Liver (tissue), 2 donors: ENCODE results near the gene LATS2.

ENCODE experiments used
- YY1 ChIP-seq: IDR thresholded peaks from 2 replicates; pipeline ENCODE4 v1.6.1; 2016; ENCODE audit warnings: antibody characterized with exemption, mild to moderate bottlenecking
- TF ChIP-seq, protein P1 (sequence below): fragments of 150-350 bp; IDR thresholded peaks from 2 replicates; pipeline ENCODE4 v1.5.1; 2017; ENCODE audit warnings: improper control_type of control experiment, low read depth, low read length; ENCODE audit not compliant: missing input control
- TF ChIP-seq, protein P2 (sequence below): IDR thresholded peaks from 2 replicates; pipeline ENCODE4 v1.6.1; 2016; ENCODE audit warnings: antibody characterized with exemption
- donor health status: healthy.

DNA sequence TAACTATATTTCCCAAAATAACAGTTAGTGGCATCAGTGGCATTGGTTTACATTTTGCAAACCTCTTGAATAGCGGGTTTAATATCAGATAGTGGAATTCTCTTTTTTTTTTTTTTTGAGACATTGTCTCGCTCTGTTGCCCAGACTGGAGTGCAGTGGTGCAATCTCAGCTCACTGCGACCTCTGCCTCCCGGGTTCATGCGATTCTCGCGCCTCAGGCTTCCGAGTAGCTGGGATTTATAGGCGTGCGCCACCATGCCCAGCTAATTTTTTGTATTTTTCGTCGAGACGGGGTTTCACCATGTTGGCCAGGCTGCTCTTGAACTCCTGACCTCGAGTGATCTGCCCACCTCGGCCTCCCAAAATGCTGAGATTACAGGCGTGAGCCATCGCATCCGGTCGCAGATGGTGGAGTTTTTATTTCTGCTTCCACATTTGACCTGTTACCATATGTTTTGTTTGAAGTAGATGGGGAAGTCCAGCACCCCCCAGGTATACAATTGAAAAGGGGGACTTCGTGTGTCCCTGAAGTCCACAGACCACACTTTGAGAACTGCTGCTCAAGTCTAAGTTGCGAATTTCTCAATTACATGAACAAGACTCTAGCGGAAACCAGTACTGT, 118.3 kb downstream of the LATS2 start:
- no peak for TF ChIP-seq YY1
- TF ChIP-seq, protein P1, sequence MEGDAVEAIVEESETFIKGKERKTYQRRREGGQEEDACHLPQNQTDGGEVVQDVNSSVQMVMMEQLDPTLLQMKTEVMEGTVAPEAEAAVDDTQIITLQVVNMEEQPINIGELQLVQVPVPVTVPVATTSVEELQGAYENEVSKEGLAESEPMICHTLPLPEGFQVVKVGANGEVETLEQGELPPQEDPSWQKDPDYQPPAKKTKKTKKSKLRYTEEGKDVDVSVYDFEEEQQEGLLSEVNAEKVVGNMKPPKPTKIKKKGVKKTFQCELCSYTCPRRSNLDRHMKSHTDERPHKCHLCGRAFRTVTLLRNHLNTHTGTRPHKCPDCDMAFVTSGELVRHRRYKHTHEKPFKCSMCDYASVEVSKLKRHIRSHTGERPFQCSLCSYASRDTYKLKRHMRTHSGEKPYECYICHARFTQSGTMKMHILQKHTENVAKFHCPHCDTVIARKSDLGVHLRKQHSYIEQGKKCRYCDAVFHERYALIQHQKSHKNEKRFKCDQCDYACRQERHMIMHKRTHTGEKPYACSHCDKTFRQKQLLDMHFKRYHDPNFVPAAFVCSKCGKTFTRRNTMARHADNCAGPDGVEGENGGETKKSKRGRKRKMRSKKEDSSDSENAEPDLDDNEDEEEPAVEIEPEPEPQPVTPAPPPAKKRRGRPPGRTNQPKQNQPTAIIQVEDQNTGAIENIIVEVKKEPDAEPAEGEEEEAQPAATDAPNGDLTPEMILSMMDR: no peak
- TF ChIP-seq, protein P2, sequence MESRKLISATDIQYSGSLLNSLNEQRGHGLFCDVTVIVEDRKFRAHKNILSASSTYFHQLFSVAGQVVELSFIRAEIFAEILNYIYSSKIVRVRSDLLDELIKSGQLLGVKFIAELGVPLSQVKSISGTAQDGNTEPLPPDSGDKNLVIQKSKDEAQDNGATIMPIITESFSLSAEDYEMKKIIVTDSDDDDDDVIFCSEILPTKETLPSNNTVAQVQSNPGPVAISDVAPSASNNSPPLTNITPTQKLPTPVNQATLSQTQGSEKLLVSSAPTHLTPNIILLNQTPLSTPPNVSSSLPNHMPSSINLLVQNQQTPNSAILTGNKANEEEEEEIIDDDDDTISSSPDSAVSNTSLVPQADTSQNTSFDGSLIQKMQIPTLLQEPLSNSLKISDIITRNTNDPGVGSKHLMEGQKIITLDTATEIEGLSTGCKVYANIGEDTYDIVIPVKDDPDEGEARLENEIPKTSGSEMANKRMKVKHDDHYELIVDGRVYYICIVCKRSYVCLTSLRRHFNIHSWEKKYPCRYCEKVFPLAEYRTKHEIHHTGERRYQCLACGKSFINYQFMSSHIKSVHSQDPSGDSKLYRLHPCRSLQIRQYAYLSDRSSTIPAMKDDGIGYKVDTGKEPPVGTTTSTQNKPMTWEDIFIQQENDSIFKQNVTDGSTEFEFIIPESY: no peak
